GM12891 (cell line): ENCODE data around the gene ANAPC1. TPM values are rescaled to one million over a fixed set of nuclear protein-coding genes. Genes with fewer than 3 reads are reported as not detected.

Experiments
- DNase-seq: peaks from one replicate; pipeline ENCODE4 v3.0.0; 2011; ENCODE audit warnings: low spot score; ENCODE audit not compliant: insufficient read length
- FAIRE-seq: peaks from 2 replicates; lab custom pipeline; 2011; peaks lifted over from hg19 to GRCh38; lab: Jason Lieb, UNC
- PAX5 ChIP-seq: IDR thresholded peaks from 2 replicates; pipeline ENCODE4 v1.6.1; 2011; ENCODE audit warnings: low read length, moderate library complexity, mild to moderate bottlenecking; ENCODE audit not compliant: insufficient read depth, severe bottlenecking
- POLR2A ChIP-seq: IDR thresholded peaks from 2 replicates; pipeline ENCODE4 v1.6.1; 2011; ENCODE audit warnings: low read depth, low read length, control low read depth
- POLR2AphosphoS5 ChIP-seq: IDR thresholded peaks from 2 replicates; pipeline ENCODE4 v1.6.1; 2011; ENCODE audit warnings: low read depth, low read length, control low read depth
- POU2F2 ChIP-seq: IDR thresholded peaks from 2 replicates; pipeline ENCODE4 v1.6.1; 2011; ENCODE audit warnings: low read depth, mild to moderate bottlenecking, control low read depth, low read length, moderate library complexity
- SPI1 ChIP-seq: IDR thresholded peaks from 2 replicates; pipeline ENCODE4 v1.6.1; 2011; ENCODE audit warnings: low read depth, low read length, control low read depth
- TAF1 ChIP-seq: IDR thresholded peaks from 2 replicates; pipeline ENCODE4 v1.6.1; 2011; ENCODE audit warnings: low read depth, low read length, control low read depth
- polyA plus RNA-seq: library from polyadenylated mRNA; unstranded; fragments of >200 nt; gene quantifications from one replicate; pipeline ENCODE4 v1.2.1, GENCODE V29; 2012; ENCODE audit warnings: low read depth, missing spikeins, inconsistent platforms; ENCODE audit not compliant: missing spikeins

Gene ANAPC1, protein sequence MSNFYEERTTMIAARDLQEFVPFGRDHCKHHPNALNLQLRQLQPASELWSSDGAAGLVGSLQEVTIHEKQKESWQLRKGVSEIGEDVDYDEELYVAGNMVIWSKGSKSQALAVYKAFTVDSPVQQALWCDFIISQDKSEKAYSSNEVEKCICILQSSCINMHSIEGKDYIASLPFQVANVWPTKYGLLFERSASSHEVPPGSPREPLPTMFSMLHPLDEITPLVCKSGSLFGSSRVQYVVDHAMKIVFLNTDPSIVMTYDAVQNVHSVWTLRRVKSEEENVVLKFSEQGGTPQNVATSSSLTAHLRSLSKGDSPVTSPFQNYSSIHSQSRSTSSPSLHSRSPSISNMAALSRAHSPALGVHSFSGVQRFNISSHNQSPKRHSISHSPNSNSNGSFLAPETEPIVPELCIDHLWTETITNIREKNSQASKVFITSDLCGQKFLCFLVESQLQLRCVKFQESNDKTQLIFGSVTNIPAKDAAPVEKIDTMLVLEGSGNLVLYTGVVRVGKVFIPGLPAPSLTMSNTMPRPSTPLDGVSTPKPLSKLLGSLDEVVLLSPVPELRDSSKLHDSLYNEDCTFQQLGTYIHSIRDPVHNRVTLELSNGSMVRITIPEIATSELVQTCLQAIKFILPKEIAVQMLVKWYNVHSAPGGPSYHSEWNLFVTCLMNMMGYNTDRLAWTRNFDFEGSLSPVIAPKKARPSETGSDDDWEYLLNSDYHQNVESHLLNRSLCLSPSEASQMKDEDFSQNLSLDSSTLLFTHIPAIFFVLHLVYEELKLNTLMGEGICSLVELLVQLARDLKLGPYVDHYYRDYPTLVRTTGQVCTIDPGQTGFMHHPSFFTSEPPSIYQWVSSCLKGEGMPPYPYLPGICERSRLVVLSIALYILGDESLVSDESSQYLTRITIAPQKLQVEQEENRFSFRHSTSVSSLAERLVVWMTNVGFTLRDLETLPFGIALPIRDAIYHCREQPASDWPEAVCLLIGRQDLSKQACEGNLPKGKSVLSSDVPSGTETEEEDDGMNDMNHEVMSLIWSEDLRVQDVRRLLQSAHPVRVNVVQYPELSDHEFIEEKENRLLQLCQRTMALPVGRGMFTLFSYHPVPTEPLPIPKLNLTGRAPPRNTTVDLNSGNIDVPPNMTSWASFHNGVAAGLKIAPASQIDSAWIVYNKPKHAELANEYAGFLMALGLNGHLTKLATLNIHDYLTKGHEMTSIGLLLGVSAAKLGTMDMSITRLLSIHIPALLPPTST (N-terminal part only)
- polyA plus RNA-seq: 23.8 TPM

DNA sequence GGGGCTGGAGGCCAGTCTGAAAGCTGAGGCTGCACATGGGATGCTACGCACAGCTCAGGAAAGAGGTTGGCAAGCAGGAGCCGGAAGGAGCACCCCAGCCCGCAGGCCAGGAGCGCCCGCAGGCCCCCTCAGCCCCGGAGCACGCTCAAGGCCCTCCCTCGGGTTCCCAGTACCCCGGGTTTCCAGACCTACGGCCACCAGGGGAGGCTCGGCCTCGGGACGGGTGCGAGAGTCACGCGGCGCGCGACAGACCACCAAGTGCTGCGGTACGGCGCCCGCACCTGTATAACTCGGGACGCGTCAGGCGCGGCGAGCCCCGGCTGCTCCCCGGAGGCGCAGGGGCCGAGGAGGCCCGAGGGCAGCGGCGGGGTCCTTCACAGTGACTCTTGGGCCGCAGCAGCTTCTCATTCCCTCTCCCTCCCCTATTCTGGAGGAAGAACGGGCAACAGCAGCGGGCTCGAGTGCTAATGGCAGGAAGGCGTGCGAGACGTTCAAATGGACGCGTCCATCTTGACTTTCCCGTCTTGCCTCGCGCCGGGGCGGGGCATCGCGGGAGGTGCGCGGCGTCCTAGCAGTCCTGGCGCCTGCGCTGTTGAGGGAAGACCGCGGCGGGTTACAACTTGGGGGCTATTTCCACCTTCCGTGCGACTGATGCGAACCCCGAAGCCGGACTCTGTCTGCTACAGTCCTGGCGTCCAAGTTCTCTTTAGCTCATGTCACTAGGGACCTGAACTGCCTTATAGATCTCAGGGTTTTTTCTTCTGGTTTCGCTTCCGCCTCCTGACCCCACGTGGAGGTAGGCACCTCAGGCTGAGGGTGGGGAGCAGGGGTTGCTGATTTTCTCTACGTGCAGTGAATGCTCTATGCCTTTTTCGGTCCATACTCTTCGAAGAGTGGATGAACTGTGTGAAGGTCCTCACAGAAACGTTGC lies at the start of gene ANAPC1:
Gene ANAPC1, minus strand, starts transcription at position 533 of the 931 bp plus-strand sequence. CDS start 3,368 bp downstream, outside the sequence.
- TF ChIP-seq SPI1 (peak; percentile 80), POU2F2 (no peak), POLR2AphosphoS5 (peak; percentile 91), PAX5 (no peak), TAF1 (peak; percentile 89), POLR2A (peak; percentile 87)
- FAIRE-seq (peak; percentile 93), DNase-seq (peak; percentile 70)

DNA sequence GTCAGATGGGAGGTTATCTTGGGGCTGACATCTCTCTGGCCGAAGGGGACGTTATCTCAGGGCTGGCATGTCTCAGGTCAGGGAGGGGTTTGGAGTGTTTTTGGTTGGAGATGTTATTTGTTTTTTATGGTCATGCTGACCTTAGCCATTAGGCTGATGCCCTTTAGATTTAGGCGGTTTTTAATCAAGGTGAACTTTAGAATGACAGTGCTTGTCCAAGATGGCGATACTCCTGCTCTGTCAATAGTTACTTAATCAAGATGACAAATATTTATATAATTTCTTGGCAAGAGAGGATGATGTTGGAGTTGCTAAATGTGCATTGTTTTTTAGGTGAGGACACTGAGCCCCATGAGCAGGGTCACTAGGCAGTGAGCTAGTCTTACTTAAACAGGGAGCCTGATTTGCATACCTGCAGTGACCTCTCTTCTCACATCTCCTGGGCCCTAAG lies 48.9 kb upstream of the ANAPC1 start:
- FAIRE-seq (no peak), DNase-seq (no peak)
- TF ChIP-seq PAX5 (no peak), POU2F2 (no peak), SPI1 (no peak), POLR2A (no peak), POLR2AphosphoS5 (no peak), TAF1 (no peak)

DNA sequence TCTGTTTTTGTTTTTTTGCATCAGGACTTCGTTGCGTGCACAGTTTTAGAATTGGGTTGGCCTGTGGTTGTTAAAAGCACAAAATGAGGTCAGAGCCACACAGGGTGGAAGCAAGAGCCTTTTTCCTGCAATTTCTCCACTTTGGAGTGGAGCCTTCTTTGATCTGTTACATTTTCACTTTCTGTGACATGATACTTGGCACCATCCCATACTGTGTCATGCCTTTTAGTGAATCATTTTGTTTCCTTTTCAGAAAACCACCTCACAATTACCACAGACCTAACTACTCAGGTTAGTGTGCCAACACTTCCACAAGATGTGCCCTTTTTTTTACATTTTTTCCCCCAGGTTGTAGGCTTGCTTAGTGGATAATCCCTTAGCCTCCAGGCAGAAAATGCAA lies 46.9 kb upstream of the ANAPC1 start:
- TF ChIP-seq POU2F2: no peak
- TF ChIP-seq PAX5: no peak
- no peak for DNase-seq

DNA sequence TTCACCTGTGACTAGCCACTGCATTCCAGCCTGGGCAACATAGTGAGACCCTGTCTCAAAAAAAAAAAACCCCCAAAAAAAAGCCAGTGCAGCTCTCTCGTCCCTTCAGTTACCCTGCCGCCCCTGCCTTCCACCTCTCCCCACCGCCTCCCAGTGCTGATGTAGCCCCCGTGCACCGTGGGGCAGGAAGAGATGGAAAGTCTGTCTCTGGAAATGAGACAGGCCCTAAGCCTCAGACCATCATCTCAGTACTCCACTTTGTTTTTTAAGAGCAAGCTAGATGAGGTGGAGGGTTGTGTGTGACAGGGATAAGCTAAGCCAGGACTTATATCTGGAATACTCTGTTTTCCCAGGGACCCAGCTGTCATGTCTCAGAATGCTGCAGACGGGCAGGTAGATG lies 46.4 kb upstream of the ANAPC1 start:
- FAIRE-seq (no peak), DNase-seq (no peak)
- TF ChIP-seq POLR2A (no peak), TAF1 (no peak), POLR2AphosphoS5 (no peak), SPI1 (no peak), PAX5 (no peak), POU2F2 (no peak)

More for the DNA sequence above, 46.9 kb upstream of the ANAPC1 start:
- FAIRE-seq: no peak

DNA sequence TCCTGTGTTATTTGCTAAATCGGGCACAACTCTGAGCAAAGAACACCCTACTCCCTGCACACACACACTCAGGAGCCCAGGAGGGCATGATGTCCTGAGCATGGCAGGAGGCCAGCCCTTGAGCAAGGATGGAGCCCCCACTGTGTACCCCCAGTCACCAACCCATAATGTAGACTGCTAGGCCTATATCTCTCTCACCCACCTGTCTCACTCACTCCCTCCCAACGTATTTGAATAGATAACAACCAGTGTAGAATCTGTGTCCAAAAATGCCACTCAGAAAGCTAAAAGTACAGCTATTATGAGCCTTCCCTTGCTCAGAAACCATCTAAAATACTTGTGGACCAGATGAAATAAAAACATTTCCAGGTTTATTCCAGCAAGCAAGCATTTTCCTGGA lies 43.7 kb upstream of the ANAPC1 start:
- no peak for FAIRE-seq
- TF ChIP-seq POU2F2 (no peak), SPI1 (no peak), POLR2AphosphoS5 (no peak), TAF1 (no peak), POLR2A (no peak), PAX5 (no peak)
- no peak for DNase-seq

DNA sequence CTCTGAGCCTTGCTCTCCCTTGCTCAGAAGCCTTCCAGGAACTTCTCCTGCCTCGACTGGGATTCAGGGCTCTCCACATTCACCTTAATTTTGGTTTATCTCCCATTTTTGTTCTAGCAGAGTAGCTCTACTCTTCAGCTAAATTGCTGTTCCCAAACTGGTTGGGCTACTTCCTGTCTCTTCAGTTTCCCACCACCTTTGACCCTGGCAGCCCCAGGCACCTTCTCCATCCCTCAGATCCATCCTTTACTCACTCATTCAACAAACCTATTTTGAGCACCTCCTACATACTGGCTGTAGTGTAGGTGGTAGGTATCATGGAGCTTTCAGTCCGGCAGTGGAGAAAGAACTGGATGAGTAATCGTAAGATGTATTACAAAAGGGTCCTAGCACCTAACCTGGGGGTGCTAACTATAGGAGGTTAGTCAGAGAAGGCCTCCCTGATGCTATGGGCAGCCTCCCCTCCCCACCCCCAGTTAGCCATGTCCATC lies 40.7 kb upstream of the ANAPC1 start:
- FAIRE-seq (no peak), DNase-seq (no peak)
- TF ChIP-seq POLR2A: no peak

DNA sequence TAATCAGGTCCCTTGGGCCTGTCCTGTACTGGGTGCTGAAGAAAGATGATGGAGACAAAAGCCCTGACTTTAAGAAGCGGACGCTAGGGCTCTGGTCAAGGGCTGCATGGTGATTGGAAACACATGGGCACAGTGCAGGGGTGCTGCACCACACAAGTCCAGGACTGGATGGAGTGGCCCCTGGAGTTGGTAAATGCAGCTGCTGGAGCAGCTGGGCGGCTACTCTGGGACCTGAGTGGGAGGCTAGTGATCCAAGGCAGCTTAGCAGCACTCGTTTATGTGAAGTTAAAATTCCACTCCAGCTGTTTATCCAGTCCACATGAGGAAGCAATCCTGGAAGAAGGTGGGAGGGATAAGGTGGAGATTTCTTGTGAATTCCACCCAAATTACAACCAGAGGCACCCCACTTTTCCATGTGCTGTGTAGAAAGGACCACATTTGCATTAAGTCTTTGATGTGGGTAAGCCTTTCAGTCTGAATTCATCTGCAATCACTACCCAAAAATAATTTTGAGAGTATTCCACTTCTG lies 39.3 kb upstream of the ANAPC1 start:
- no peak for DNase-seq
- TF ChIP-seq POLR2AphosphoS5 (no peak), POLR2A (no peak), SPI1 (no peak), PAX5 (no peak), POU2F2 (no peak), TAF1 (no peak)
- FAIRE-seq: no peak

DNA sequence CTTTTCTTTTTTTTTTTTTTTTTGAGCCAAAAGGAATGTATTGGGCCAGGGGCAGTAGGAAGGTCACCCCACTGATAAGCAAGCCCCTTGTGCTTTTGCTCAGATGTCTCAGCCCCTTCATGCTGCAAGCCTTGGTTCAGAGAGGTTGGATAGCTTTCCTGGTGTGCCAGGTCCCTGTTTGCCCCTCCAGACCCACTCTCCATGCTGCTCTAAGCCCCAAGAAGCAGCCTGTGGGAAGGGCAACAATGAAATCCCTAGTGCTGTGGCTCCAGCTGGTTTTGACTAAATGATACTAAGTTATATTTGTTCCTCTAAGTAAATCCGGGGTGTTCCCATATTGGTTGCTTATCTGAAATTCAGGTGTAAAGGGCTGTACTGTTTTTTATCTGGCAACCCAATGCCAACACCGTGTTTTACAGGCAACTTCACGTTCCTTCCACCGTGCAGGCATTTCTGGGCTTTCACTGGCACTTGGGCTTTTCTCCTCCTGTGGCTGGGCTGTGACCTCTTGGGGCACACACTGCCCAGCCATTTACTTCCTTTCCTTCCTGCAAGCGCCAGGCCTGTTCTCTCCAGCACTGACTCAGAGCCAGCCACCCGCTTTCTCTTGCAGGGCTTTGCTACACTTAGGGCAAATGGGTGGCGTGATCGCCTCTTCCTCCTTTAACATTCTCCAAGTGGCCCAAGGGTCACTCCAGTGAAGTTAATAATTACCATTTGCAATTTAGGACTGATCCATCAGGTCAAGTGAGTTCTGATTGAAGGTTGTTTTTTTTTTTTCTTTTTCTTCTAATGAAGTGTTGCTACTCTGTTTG lies 36.0 kb upstream of the ANAPC1 start:
- DNase-seq (no peak), FAIRE-seq (no peak)

More for the DNA sequence above, 36.0 kb upstream of the ANAPC1 start:
- TF ChIP-seq POLR2A (no peak), POU2F2 (no peak), TAF1 (no peak), PAX5 (no peak), SPI1 (no peak)
